ENCODE measurements around the gene CCL7.
"Not testable (repeated sequence)": the region's sequence is repeated elsewhere in the genome, so short reads cannot be mapped to it uniquely, and the experiment has no call there.

Gene CCL7

DNA sequence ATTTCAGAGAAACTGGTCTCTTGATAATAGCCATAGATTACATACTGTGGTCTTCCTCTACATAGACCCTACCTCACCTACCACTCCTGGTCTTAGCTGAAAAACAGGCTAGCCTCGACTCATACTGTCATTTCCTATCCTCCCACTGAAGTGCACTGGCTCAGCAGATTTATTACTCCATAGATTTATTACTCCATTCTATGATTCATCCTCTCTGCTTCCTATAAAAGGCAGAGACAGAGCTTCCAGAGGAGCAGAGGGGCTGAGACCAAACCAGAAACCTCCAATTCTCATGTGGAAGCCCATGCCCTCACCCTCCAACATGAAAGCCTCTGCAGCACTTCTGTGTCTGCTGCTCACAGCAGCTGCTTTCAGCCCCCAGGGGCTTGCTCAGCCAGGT is at the start of gene CCL7:
Gene CCL7 (plus strand): TSS at position 253 of the 400 bp plus-strand sequence. CDS start 70 bp downstream, at position 323.
- DNase-seq (ENCODE audit: low spot score) = no peak

DNA sequence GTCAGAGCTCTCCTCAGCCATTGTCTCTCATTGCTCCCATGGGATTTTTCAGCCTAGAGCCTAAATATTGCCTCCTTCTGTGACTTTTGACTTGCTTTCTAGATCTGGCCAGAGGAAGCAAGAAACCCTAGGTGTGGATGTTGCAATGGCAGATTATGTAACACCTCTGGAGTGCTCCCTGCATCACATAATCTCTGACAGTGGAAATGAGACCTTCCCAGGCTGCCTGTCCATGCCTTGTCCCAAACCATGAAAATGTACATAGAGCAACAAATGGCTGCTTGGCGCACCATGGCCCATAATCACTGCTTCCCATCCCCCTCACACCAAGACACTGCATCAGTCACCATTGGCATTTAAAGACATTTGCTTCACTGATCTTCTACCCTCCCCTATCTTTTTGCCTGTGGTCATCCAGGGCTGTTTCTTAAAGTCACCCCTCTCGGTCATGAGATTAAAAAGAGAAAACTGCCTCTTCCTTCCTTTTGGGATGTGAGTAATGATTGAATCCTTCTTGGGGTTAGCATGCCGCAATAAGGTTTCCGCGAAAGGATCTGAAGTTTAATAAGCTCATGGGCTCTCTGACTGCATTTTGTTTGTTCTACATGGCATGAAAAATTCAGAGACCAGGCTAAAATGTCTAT is 49.1 kb upstream of the CCL7 start:
- DNase-seq (ENCODE audit: low spot score) = no peak

DNA sequence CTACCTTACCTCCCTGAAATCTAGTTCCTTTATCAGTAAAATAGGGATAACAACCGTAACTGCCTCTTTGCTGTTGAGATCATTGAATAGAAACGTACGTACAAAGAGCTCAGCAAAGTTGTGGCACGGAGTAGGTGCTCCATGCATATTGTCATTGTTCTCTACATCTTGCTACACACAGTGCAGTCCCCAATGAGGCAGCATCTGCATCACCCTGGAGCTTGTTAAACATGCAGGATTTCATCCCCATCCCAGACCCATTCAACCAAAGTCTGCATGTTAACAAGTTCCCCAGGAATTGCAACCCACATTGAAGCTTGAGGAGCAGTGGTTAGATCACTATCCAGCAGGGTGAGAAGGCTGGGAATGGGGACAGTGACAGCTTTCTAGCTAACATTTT is 48.6 kb upstream of the CCL7 start:
- DNase-seq (ENCODE audit: low spot score) = no peak

DNA sequence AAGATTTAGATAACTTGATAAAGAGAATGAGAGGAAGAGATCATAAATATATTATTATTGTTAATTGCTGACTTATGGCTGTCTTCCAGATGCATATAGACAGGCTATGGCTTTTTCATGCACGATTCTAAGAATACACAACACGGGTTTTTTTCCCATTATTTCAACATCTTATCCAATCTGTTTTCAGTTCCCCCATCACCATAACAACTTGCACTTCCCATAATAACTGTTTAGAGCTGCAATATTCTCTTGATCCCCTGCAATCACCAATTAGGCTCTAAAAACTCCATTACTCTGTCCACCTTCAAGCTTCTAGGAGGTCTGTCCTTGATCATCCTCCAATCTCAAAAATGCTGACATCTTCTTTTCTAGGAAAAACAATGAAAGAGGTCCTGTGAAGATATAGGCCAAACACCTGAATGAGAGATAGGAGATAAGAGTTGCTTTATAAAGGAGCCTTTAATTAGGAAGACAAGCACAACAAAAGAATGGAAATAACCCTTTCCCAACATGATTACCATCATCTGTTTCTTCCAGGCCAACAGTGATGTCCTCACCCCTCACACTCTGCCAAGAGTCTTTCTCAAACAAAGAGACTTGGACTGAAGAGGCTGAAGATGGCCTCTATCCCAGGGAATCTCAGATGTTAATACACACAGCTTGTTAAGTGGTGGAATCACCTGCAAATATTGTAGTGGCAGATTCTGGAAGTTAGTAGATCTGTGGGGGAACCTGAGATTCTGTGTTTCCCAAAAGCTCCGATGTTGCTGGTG is 47.1 kb upstream of the CCL7 start:
- no peak for DNase-seq (ENCODE audit: low spot score)

DNA sequence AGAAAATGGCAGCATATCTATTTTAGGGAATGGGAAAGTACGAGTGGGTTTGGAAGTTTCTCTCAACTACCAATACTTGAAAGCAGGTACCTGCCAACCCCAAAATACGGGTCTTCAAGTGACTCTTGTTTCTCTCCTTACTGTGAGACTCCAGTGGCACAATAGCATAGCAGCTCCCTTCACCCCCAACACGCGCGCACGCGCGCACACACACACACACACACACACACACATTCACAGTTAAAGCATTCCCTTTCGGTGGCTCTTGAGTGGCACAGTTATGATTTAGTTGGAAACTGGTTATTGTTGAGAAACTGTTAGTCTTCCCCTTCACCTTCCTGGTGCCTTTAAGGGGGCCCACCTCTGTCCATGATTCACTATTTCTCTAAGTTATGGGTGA is 45.0 kb upstream of the CCL7 start:
- no peak for DNase-seq (ENCODE audit: low spot score)

DNA sequence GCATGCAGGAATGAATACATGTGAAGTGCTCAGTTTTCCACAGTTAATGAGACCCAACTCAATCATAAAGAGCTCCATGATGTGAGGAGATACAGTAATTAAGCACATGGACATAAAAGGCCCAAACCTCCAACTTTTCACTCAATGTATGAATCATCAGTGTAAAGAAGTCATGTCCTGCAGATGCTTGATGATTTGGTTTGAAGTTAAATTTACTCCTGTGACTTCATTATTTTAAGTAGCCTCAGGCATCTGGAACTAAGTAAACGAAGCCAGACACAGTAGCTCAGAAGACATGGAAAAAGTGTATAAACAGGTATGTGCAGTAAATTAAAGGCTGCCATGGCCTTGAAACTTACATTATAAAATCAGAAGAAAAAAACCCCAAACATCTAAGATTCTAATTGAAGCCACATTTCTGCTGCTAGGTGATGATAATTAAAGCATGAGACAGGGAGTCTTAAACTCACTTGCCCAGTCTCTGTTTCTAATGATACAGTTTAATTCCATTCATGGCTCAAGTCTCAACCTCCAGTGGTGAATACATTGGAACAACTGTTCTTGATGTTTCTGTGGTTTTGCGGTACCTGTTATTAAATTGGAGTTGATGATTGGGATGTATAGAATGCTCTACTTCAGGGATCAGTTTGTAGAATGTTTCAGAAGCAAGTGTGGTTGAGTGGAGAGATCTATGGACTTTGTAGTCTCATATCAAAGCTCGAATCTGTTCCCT is 43.8 kb upstream of the CCL7 start:
- DNase-seq (ENCODE audit: low spot score) = no peak

DNA sequence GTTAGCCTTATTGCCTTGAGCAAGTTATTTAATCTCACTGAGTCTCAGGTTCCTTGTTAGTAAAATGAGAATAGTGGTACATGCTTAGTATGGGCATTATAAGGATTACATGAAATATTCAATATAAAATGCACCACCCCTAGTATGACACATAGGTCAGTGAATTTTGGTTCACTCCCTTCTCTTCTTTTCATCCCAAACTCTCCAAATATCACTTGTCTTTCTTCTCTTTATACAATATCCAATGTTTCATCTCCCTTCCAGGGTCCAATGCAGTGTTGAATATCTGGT is 43.3 kb upstream of the CCL7 start:
- DNase-seq (ENCODE audit: low spot score) = no peak

DNA sequence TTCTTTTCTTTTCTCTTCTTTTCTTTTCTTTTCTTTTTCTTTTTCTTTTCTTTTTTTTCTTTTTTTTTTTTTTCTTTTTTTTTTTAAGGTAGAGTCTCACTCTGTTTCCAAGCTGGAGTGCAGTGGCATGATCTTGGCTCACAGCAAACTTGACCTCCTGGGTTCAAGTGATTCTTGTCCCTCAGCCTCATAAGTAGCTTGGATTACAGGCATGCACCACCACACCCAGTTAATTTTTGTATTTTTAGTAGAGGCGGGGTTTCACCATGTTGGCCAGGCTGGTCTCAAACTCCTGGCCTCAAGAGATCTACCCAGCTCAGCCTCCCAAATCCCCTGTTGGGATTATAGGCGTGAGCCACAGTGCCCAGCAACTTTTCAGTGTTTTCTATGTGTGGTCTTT is 42.7 kb upstream of the CCL7 start:
- DNase-seq (ENCODE audit: low spot score) = not testable (repeated sequence)

DNA sequence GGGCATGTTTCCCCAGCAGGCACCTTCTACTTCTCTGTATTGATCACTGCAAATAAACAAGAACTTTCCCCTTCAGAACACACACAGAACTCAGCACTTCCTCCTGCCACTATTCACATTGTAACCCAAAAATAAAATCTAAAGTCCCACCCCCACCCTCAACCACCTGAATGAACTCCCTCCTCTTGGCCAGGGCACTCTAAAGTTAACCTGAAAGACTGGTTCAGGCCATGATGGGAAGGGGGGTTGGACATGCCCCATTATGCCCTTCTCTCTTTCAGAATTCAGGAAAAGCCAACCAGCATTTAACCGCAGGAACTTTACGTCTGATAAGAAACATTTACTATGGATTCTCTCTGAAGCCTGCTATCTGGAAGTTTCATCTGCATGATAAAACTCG is 42.3 kb upstream of the CCL7 start:
- DNase-seq (ENCODE audit: low spot score) = no peak

DNA sequence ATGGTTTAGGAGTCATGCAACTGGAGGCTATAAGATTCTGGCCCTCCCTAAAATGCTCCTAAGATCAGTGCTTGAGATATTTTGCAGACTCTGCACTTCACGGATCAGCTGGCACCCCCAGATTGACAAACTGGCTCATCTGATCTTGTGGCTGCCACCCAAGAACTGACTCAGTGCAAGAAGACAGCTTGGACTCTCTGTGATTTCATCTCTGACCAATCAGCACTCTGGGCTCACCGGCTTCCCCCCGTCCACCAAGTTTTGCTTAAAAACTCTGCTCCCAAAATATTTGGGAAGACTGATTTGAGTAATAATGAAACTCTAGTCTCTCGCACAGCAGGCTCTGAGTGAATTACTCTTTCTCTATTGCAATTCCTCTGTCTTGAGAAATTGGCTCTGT is 41.2 kb upstream of the CCL7 start:
- DNase-seq (ENCODE audit: low spot score) = no peak

DNA sequence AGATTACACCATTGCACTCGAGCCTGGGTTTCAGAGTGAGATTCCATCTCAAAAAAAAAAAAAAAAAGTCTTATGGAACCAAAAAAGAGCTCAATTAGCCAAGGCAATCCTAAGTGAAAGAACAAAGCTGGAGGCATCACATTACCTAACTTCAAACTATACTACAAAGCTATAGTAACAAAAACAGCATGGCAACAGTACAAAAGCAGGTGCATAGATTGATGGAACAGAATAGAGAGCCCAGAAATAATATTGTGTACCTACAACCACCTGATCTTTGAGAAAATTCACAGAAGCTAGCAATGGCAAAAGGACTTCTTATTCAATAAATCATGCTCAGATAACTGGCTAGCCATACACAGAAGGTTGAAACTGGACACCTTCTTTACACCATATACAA is 39.7 kb upstream of the CCL7 start:
- DNase-seq (ENCODE audit: low spot score) = no peak

DNA sequence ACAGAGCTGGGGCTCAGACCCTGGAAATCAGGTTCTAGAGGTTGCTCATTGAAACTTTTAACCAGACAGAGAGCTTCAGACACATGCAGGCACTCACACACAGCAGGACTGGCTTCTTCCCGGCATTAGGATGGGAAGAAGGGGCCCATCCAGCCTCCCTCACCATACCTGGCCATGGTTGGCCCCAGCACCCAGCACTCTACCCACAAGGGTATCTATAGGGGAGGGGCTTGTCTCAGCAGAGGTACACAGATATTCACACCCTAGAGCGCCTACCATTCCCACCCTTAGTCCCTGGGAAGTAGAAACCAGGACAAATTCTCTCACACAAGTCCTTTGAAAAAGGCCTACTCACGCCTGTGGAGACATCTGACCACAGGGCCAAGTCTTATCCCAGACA is 35.4 kb upstream of the CCL7 start:
- no peak for DNase-seq (ENCODE audit: low spot score)

DNA sequence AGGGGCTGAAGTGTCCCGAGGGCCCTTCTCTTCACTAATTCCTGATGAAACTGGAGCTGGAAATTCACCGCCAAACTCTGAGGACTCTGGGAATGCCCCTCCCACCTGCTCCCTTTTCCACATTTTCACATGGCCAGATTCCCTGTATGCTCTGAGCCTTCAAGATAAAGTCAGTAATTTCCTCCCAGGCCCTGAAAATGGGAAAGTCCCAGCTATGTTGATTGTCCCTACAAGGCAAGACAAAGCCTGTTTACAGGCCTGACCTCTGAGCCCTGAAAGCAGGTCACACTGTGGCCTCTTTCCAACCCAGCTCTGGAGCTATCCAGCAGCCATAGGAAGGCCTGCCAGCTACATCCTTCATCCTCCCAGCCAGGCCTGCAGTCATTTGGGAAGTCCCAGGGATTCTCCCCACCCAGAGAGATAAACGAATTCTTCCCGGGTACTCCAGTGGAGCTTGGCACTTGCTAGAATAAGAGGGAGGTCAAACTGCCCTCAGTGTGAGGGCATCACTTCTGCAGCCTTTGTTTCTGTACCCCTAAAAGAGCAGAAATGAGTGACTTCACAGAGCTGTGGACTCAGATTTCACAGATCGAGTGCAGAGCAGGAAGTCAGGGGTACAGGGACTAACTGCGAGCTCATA is 34.5 kb upstream of the CCL7 start:
- no peak for DNase-seq (ENCODE audit: low spot score)

DNA sequence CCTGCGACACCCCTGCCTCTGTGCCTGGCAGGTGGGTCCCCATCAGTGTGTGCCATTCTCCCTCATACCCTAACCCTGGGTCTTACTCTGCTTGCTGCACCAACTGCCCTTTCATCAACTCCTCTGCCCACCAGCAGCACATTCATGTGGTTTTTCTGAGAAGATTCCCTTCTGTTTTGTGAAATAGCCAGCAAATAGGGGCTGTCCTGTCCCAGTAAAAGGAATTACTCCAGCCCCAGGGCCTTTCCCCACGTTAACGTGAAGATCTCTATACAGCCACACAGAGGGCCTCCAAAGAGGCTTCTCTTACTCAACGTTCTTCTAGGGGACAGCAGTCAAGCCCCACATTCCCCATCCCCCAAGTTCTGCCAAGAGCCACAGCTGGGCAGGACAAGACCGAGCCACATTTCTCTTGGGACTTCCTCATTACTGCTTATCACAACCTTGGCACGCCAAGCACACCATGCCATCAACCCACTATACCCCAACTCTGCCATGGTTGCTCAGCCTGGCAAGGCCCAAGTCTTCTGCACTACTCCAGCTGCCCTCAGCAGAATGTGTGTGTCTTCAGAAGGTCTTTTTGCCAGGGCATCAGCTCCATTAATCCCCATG is 33.6 kb upstream of the CCL7 start:
- no peak for DNase-seq (ENCODE audit: low spot score)

DNA sequence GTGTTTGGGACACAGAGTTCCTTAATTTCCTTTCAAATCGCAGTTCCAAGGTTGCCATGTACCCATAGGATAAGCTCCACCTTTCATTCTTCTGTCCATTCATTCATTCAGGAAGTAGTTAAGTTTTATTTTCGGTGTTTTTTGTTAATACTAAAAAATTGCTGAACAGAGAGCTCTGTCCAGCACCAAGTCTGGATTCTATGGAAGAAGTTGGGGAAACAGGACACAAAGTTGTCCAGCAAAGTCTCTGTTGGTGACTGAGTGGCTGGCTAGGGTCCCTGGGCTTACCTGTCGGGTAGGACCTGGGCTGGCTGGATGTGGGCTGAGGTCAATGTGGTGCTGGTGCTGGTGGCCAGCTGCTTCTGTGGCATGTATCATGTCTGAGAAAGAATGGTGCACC is 32.6 kb upstream of the CCL7 start:
- DNase-seq (ENCODE audit: low spot score) = no peak

DNA sequence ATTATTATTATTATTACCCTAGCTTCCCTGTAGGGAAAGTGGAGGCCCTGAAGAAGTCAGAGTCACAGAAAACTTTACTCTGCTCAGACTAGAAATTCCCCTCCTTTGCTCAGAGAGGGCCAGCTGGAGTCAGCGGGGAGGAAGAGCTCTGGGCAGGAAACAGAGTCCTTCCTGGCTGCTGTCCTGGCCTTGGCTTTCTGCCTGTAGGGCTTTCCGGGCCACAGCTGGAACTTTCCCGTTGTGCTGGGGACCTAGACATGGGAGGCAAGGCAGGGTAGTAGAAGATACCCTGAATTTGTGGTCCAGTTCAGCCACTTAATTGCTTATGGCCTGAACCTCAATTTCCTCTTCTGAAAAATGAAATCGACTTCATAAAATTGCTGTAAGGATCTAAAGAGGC is 29.0 kb upstream of the CCL7 start:
- DNase-seq (ENCODE audit: low spot score) = no peak

DNA sequence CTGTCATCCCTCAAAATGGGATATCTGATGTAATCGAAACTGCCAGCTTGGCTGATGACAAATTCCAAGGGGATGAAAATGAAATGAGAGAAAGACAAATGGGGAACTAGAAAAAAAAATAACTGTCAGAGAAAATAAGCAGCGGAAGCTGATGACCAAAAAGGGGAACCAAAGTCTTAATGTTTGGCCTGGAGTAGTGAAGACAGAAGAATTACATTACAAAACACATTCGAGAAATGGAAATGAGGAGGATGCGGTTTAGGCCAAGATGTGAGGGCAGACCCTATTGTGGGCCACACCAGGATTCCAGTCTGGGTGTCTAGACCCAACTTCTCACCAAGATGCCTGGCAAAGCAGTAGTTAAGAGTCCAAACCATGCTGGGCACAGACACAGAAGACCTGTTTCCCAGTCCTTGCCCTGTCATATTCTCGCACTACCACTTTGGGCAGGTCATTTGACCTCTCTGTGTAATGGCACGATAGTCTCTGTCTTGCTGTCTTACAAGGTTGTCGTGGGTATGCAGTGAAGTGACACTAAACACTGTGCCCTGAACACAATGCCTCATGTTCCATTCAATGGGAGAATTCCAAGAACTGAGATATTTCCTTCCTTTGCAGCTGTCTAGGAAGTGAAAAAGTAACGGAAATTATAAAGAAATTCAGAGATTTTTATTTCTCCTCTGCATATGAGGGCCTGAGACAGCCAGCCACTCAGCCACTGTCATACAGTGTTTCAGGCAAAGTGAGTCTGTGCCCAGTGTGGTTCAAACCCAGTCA is 27.2 kb upstream of the CCL7 start:
- no peak for DNase-seq (ENCODE audit: low spot score)

DNA sequence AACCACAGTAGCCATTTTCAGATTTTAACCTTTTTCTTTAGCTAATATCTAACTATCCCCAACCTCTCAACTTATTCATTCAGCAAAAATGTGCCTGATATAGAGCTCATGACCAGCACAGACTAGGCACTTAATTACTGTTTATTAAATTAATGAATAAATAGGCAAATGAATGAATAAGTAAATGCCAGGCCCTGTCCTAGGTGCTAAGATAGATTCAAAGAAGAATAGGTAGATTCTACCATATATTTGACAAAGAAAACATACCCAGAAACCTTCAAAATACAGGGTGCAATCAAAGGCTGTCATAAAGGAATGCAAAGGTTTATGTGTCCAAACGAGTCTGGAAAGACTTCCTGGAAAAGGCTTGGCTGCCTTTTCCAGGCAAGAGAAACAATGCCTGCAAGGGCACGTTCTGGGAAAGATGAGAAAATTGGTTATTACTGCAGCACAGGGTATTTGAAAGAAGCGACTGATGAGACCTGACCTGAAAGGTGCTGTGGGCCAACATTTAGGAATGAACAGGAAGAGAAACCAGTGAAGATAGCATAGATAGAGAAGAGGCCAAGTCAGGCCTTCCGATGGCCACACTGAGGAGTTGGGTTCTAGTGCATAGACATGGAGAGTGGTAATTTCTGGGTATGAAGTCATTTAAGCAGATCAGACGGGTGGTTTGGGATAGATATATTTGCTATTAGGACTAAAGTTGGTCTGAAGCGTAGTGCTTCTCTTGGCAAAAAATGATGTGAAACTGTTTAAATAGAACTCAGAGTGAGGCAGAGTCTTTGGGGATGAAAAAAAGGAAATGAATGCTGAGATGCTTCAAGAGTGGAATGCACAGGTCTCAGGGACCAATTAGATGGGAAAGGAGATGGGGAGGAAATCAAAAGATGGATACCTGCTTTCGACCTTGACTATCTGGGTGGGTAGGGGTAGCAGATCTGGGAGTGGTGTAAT is 26.4 kb upstream of the CCL7 start:
- DNase-seq (ENCODE audit: low spot score) = no peak

DNA sequence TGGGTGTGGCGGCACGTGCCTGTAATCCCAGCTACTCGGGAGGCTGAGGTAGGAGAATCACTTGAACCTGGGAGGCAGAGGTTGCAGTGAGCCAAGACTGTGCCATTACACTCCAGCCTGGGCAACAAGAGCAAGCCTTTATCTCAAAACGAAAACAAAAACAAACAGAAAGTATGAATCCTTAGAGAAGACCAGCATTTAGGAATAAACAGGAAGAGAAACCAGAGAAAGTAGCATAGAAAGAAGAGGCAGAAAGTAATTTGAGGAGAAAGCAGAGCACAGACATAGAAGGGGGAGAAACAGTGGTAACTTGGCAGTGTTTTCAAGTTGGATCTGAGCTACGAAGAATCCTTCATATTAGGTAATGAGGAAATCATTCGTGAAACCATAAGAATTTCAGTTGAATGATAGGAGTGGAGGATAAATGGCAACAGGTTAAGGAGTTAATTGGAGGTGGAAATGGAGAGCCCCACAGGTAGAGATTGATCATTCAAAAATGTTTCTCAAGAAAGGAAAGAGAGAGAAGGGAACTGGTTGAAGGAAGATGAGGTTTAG is 24.6 kb upstream of the CCL7 start:
- DNase-seq (ENCODE audit: low spot score) = no peak

DNA sequence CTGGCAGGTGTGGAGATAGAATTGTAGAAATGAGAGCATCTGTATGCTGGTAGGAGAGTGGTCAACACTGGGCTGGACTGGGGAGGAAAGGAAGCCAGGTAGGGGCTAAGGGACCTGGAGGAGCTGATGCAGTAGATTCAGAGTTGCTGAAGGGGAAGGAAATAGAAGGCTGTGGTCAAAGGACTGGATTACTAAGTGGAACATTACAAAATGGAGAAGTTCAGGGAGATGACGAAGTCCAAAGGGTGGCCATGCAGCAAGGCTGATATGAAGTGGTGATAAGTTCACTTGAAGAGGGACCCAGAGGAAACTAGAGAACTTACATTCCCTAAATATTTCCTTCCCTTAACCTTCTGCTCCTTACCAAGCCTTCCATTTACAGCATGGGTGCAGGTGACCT is 23.6 kb upstream of the CCL7 start:
- DNase-seq (ENCODE audit: low spot score) = no peak

All from D341Med (cell line).